ENCODE results near the gene FOXC2.
"Not testable (repeated sequence)": the region's sequence is repeated elsewhere in the genome, so short reads cannot be mapped to it uniquely, and the experiment has no call there.

Gene FOXC2

GRCh38 chr16:86585821-86586611 is 19.4 kb downstream of the FOXC2 start:
- Histone ChIP-seq H3K27ac (ENCODE audit: low read depth, low read length) (no peak overlapping the region), H3K9me3 (ENCODE audit: low read length) (no peaks in the 10 kb centered on the region), H3K9ac (ENCODE audit: low read length) (no peak overlapping the region), H3K27me3 (ENCODE audit: control insufficient read depth in 1 of 2, insufficient read depth in 2 of 2, low read length in 2 of 2) (peaks cover 7 to 11% of the 10 kb centered on the region in 2 donors), H3K4me3 (ENCODE audit: low read depth in 1 of 2, low read length in 2 of 2) (no peak overlapping the region), H3K4me1 (ENCODE audit: insufficient read depth, low read length) (no peaks in the 10 kb centered on the region), H3K36me3 (ENCODE audit: insufficient read depth, low read length) (no peaks in the 10 kb centered on the region)

- Histone ChIP-seq H3K4me3 (ENCODE audit: low read depth in 1 of 2, low read length in 2 of 2) (no peak overlapping the region), H3K4me1 (ENCODE audit: insufficient read depth, low read length) (no peaks in the 10 kb centered on the region), H3K27me3 (ENCODE audit: control insufficient read depth in 1 of 2, insufficient read depth in 2 of 2, low read length in 2 of 2) (peaks cover 21 to 23% of the 10 kb centered on the region in 2 donors), H3K9ac (ENCODE audit: low read length) (no peak overlapping the region), H3K36me3 (ENCODE audit: insufficient read depth, low read length) (no peaks in the 10 kb centered on the region), H3K9me3 (ENCODE audit: low read length) (no peaks in the 10 kb centered on the region), H3K27ac (ENCODE audit: low read depth, low read length) (no peak overlapping the region)
Measured at GRCh38 chr16:86587487-86587886, 20.9 kb downstream of the FOXC2 start.

GRCh38 chr16:86587955-86588354 is 21.3 kb downstream of the FOXC2 start:
- not testable (repeated sequence) for H3K27ac ChIP-seq (ENCODE audit: low read depth, low read length); H3K4me1 ChIP-seq (ENCODE audit: insufficient read depth, low read length); H3K9ac ChIP-seq (ENCODE audit: low read length)

GRCh38 chr16:86590501-86591144 is 24.0 kb downstream of the FOXC2 start:
- H3K9me3 ChIP-seq (ENCODE audit: low read length): no peaks in the 10 kb centered on the region
- H3K4me1 ChIP-seq (ENCODE audit: insufficient read depth, low read length): no peaks in the 10 kb centered on the region
- no peak overlapping the region for H3K9ac ChIP-seq (ENCODE audit: low read length)
- peaks cover 28 to 45% of the 10 kb centered on the region in 2 donors for H3K27me3 ChIP-seq (ENCODE audit: control insufficient read depth in 1 of 2, insufficient read depth in 2 of 2, low read length in 2 of 2)
- no peak overlapping the region for H3K27ac ChIP-seq (ENCODE audit: low read depth, low read length)
- H3K36me3 ChIP-seq (ENCODE audit: insufficient read depth, low read length): no peaks in the 10 kb centered on the region
- no peak overlapping the region for H3K4me3 ChIP-seq (ENCODE audit: low read depth in 1 of 2, low read length in 2 of 2)

More at GRCh38 chr16:86587955-86588354, 21.3 kb downstream of the FOXC2 start:
- peaks cover 23 to 25% of the 10 kb centered on the region in 2 donors for H3K27me3 ChIP-seq (ENCODE audit: control insufficient read depth in 1 of 2, insufficient read depth in 2 of 2, low read length in 2 of 2)
- H3K36me3 ChIP-seq (ENCODE audit: insufficient read depth, low read length); H3K9me3 ChIP-seq (ENCODE audit: low read length); H3K4me3 ChIP-seq (ENCODE audit: low read depth in 1 of 2, low read length in 2 of 2): not testable (repeated sequence)

GRCh38 chr16:86591270-86591669 is 24.6 kb downstream of the FOXC2 start:
- Histone ChIP-seq H3K9ac (ENCODE audit: low read length) (no peak overlapping the region), H3K9me3 (ENCODE audit: low read length) (no peaks in the 10 kb centered on the region), H3K27ac (ENCODE audit: low read depth, low read length) (no peak overlapping the region), H3K4me1 (ENCODE audit: insufficient read depth, low read length) (no peaks in the 10 kb centered on the region), H3K36me3 (ENCODE audit: insufficient read depth, low read length) (no peaks in the 10 kb centered on the region), H3K27me3 (ENCODE audit: control insufficient read depth in 1 of 2, insufficient read depth in 2 of 2, low read length in 2 of 2) (peaks cover 31 to 49% of the 10 kb centered on the region in 2 donors), H3K4me3 (ENCODE audit: low read depth in 1 of 2, low read length in 2 of 2) (no peak overlapping the region)

GRCh38 chr16:86593913-86594620 is 27.4 kb downstream of the FOXC2 start:
- no peak overlapping the region for H3K4me3 ChIP-seq (ENCODE audit: low read depth in 1 of 2, low read length in 2 of 2)
- no peak overlapping the region for H3K27ac ChIP-seq (ENCODE audit: low read depth, low read length)
- no peaks in the 10 kb centered on the region for H3K9me3 ChIP-seq (ENCODE audit: low read length)
- H3K27me3 ChIP-seq (ENCODE audit: control insufficient read depth in 1 of 2, insufficient read depth in 2 of 2, low read length in 2 of 2): peaks cover 32 to 49% of the 10 kb centered on the region in 2 donors
- H3K36me3 ChIP-seq (ENCODE audit: insufficient read depth, low read length): no peaks in the 10 kb centered on the region
- no peaks in the 10 kb centered on the region for H3K4me1 ChIP-seq (ENCODE audit: insufficient read depth, low read length)
- H3K9ac ChIP-seq (ENCODE audit: low read length): no peak overlapping the region

- Histone ChIP-seq H3K27me3 (ENCODE audit: control insufficient read depth in 1 of 2, insufficient read depth in 2 of 2, low read length in 2 of 2) (peaks cover 31 to 49% of the 10 kb centered on the region in 2 donors), H3K36me3 (ENCODE audit: insufficient read depth, low read length) (no peaks in the 10 kb centered on the region), H3K9me3 (ENCODE audit: low read length) (no peaks in the 10 kb centered on the region), H3K4me1 (ENCODE audit: insufficient read depth, low read length) (no peaks in the 10 kb centered on the region), H3K27ac (ENCODE audit: low read depth, low read length) (no peak overlapping the region), H3K4me3 (ENCODE audit: low read depth in 1 of 2, low read length in 2 of 2) (no peak overlapping the region), H3K9ac (ENCODE audit: low read length) (no peak overlapping the region)
Measured at GRCh38 chr16:86594721-86595120, 28.1 kb downstream of the FOXC2 start.

GRCh38 chr16:86595983-86596605 is 29.5 kb downstream of the FOXC2 start:
- Histone ChIP-seq H3K4me1 (ENCODE audit: insufficient read depth, low read length) (no peaks in the 10 kb centered on the region), H3K4me3 (ENCODE audit: low read depth in 1 of 2, low read length in 2 of 2) (no peak overlapping the region), H3K27me3 (ENCODE audit: control insufficient read depth in 1 of 2, insufficient read depth in 2 of 2, low read length in 2 of 2) (peaks cover 25 to 43% of the 10 kb centered on the region in 2 donors), H3K27ac (ENCODE audit: low read depth, low read length) (no peak overlapping the region), H3K9me3 (ENCODE audit: low read length) (no peaks in the 10 kb centered on the region), H3K36me3 (ENCODE audit: insufficient read depth, low read length) (no peaks in the 10 kb centered on the region), H3K9ac (ENCODE audit: low read length) (no peak overlapping the region)

GRCh38 chr16:86597126-86597879 is 30.7 kb downstream of the FOXC2 start:
- H3K4me1 ChIP-seq (ENCODE audit: insufficient read depth, low read length): no peaks in the 10 kb centered on the region
- peaks cover 13 to 38% of the 10 kb centered on the region in 2 donors for H3K27me3 ChIP-seq (ENCODE audit: control insufficient read depth in 1 of 2, insufficient read depth in 2 of 2, low read length in 2 of 2)
- H3K27ac ChIP-seq (ENCODE audit: low read depth, low read length): no peak overlapping the region

GRCh38 chr16:86597880-86598606 is 31.4 kb downstream of the FOXC2 start:
- H3K27me3 ChIP-seq (ENCODE audit: control insufficient read depth in 1 of 2, insufficient read depth in 2 of 2, low read length in 2 of 2): peaks cover 13 to 31% of the 10 kb centered on the region in 2 donors
- H3K9ac ChIP-seq (ENCODE audit: low read length): no peak overlapping the region
- H3K4me1 ChIP-seq (ENCODE audit: insufficient read depth, low read length): no peaks in the 10 kb centered on the region
- H3K9me3 ChIP-seq (ENCODE audit: low read length): no peaks in the 10 kb centered on the region
- H3K27ac ChIP-seq (ENCODE audit: low read depth, low read length): no peak overlapping the region
- no peaks in the 10 kb centered on the region for H3K36me3 ChIP-seq (ENCODE audit: insufficient read depth, low read length)
- H3K4me3 ChIP-seq (ENCODE audit: low read depth in 1 of 2, low read length in 2 of 2): no peak overlapping the region

More at GRCh38 chr16:86597126-86597879, 30.7 kb downstream of the FOXC2 start:
- no peak overlapping the region for H3K9ac ChIP-seq (ENCODE audit: low read length)
- no peak overlapping the region for H3K4me3 ChIP-seq (ENCODE audit: low read depth in 1 of 2, low read length in 2 of 2)
- no peaks in the 10 kb centered on the region for H3K36me3 ChIP-seq (ENCODE audit: insufficient read depth, low read length)
- no peaks in the 10 kb centered on the region for H3K9me3 ChIP-seq (ENCODE audit: low read length)
